Endothelial cell of umbilical vein (primary cell): ENCODE data around the gene CRAT.

ENCODE experiments used
- CTCF ChIP-seq, 2 donors: IDR thresholded peaks; 1 replicate in 1 of 2; 2 replicates in 1 of 2; pipeline ENCODE4 v1.5.1; 2011; ENCODE audit warnings: low read length in 2 of 2, mild to moderate bottlenecking in 2 of 2, moderate library complexity in 2 of 2, control low read depth in 1 of 2, inconsistent platforms in 1 of 2, low read depth in 1 of 2; ENCODE audit not compliant: insufficient read depth in 1 of 2; ENCODE audit errors: extremely low read depth in 1 of 2
- EZH2 ChIP-seq: IDR thresholded peaks from 2 replicates; pipeline ENCODE4 v1.6.1; 2012; ENCODE audit warnings: borderline replicate concordance, low read depth, mild to moderate bottlenecking, moderate library complexity, low read length, inconsistent platforms; ENCODE audit not compliant: severe bottlenecking
- MYC ChIP-seq: IDR thresholded peaks from one replicate; pipeline ENCODE4 v1.6.1; 2011; ENCODE audit warnings: mild to moderate bottlenecking, low read depth, low read length
- POLR2A ChIP-seq: IDR thresholded peaks from 2 replicates; pipeline ENCODE4 v1.6.1; 2012; ENCODE audit warnings: low read depth, mild to moderate bottlenecking, control low read depth, low read length
- POLR2AphosphoS5 ChIP-seq: IDR thresholded peaks from 2 replicates; pipeline ENCODE4 v1.6.1; 2012; ENCODE audit warnings: low read depth, mild to moderate bottlenecking, control low read depth, low read length, moderate library complexity; ENCODE audit not compliant: insufficient read depth

- TF ChIP-seq CTCF (IDR thresholded peaks at IDR 0.05; ENCODE audit: extremely low read depth in 1 of 2, insufficient read depth in 1 of 2, low read depth in 1 of 2, low read length in 2 of 2) (no peak), POLR2A (no peak), MYC (no peak), POLR2AphosphoS5 (no peak), EZH2 (no peak)
Observed at GRCh38 chr9:129137292-129138143, 26.9 kb upstream of the CRAT start.
